GM12878 (cell line): ENCODE data around the gene NXN. TPM values are rescaled to one million over a fixed set of nuclear protein-coding genes. Genes with fewer than 3 reads are reported as not detected.

Experiments used
- ATAC-seq: fragments of 200-7000 bp; cut with Tn5 transposase; 3 replicates; pipeline ENCODE4 v1.9.1; 2020; ENCODE audit warnings: mild to moderate bottlenecking, moderate library complexity
- BruUV-seq: library from RNA; stranded (reverse); fragments of 400-500 nt; replicated peaks from 2 replicates; lab custom pipeline; 2021; lab: Mats Ljungman, UMichigan
- CTCF ChIA-PET: fragments of 300-600 bp; sonication (Branson Sonifier 250); formaldehyde crosslinking; extraction: SDS; loops from one replicate; lab custom pipeline; 2021; ENCODE audit warnings: inconsistent platforms; lab: Yijun Ruan, JAX
- POLR2A ChIA-PET: fragments of 350-600 bp; formaldehyde crosslinking; extraction: SDS; loops from one replicate; lab custom pipeline; 2021; ENCODE audit warnings: inconsistent platforms; lab: Charles Lee
- RAD21 ChIA-PET: fragments of 300-600 bp; sonication (Branson Sonifier 250); formaldehyde crosslinking; loops from one replicate; lab custom pipeline; 2023; ENCODE audit warnings: antibody characterized with exemption; ENCODE audit not compliant: unreplicated experiment; lab: Charles Lee
- SMC1A ChIA-PET: fragments of 300-600 bp; sonication (Branson Sonifier 250); formaldehyde crosslinking; loops from one replicate; lab custom pipeline; 2023; ENCODE audit not compliant: unreplicated experiment, uncharacterized antibody; lab: Charles Lee
- DNase-seq: peaks from one replicate; pipeline ENCODE4 v3.0.0-alpha.2; 2011; ENCODE audit warnings: low read depth, low spot score
- FAIRE-seq: peaks from 3 replicates; lab custom pipeline; 2011; peaks lifted over from hg19 to GRCh38; lab: Jason Lieb, UNC
- H2AFZ ChIP-seq: 2 replicates; pipeline ENCODE4 v1.6.0; 2011; ENCODE audit warnings: low read depth, low read length, control low read depth; ENCODE audit not compliant: control insufficient read depth
- H3K27ac ChIP-seq: 2 replicates; pipeline ENCODE4 v1.5.1; 2011; ENCODE audit warnings: control low read depth; ENCODE audit not compliant: control insufficient read depth, insufficient read depth
- H3K27me3 ChIP-seq, 2 experiments: replicated peaks in 1 of 2; 2 replicates each; pipeline versions ENCODE4 v1.6.0 to v1.6.1; 2011; ENCODE audit warnings: low read length in 1 of 2; ENCODE audit not compliant: control insufficient read depth in 2 of 2, insufficient read depth in 2 of 2
- H3K36me3 ChIP-seq, 2 experiments: 2 replicates each; pipeline ENCODE4 v1.5.1; 2011; ENCODE audit warnings: low read length in 1 of 2; ENCODE audit not compliant: control insufficient read depth in 2 of 2, insufficient read depth in 2 of 2
- H3K4me1 ChIP-seq: 2 replicates; pipeline ENCODE4 v1.6.1; 2011; ENCODE audit warnings: mild to moderate bottlenecking, low read length, moderate library complexity, mixed read lengths; ENCODE audit not compliant: control insufficient read depth, insufficient read depth
- H3K4me2 ChIP-seq: 2 replicates; pipeline ENCODE4 v1.6.0; 2011; ENCODE audit warnings: control low read depth; ENCODE audit not compliant: control insufficient read depth, insufficient read depth
- H3K4me3 ChIP-seq: fragments of 200-600 bp; sonication (generic); 2 replicates; pipeline ENCODE4 v1.5.1; 2016
- H3K79me2 ChIP-seq: 2 replicates; pipeline ENCODE4 v1.6.0; 2011; ENCODE audit warnings: low read length; ENCODE audit not compliant: control insufficient read depth, insufficient read depth
- H3K9ac ChIP-seq: 2 replicates; pipeline ENCODE4 v1.8.0; 2011; ENCODE audit warnings: low read length, control low read depth, mixed read lengths; ENCODE audit not compliant: control insufficient read depth, insufficient read depth
- H3K9me3 ChIP-seq: replicated peaks from 3 replicates; pipeline ENCODE4 v1.5.1; 2011; ENCODE audit warnings: mild to moderate bottlenecking, low read length; ENCODE audit not compliant: control insufficient read depth, insufficient read depth
- H4K20me1 ChIP-seq: 2 replicates; pipeline ENCODE4 v1.6.0; 2011; ENCODE audit not compliant: control insufficient read depth, insufficient read depth
- BCLAF1 ChIP-seq: fragments of 450-650 bp; IDR thresholded peaks from 2 replicates; pipeline ENCODE4 v1.6.1; 2017; ENCODE audit warnings: antibody characterized with exemption, mild to moderate bottlenecking, moderate library complexity
- CBX5 ChIP-seq: sonication (generic); IDR thresholded peaks from 2 replicates; pipeline ENCODE4 v1.6.1; 2016; ENCODE audit warnings: low read depth, moderate library complexity, mild to moderate bottlenecking, inconsistent platforms
- FOXK2 ChIP-seq: fragments of 450-650 bp; IDR thresholded peaks from 2 replicates; pipeline ENCODE4 v1.6.1; 2017; ENCODE audit warnings: mild to moderate bottlenecking, moderate library complexity
- PAX5 ChIP-seq: IDR thresholded peaks from 2 replicates; pipeline ENCODE4 v1.6.1; 2011; ENCODE audit warnings: low read depth, low read length, borderline replicate concordance
- RCOR1 ChIP-seq: conservative IDR thresholded peaks from 2 replicates; pipeline ENCODE4 v1.6.1; 2012; ENCODE audit warnings: low read depth, low read length, improper control_type of control experiment
- ZNF274 ChIP-seq: IDR thresholded peaks from one replicate; pipeline ENCODE4 v1.8.0; 2011; ENCODE audit not compliant: insufficient read length, insufficient read depth
- WGBS: methylation state at CpG from one replicate; pipeline ENCODE4 v1.1.6; 2016; ENCODE audit warnings: low lambda C conversion rate; ENCODE audit not compliant: insufficient replicate concordance, insufficient coverage; ENCODE audit errors: missing lambda C conversion rate; 5-methylcytosine and 5-hydroxymethylcytosine counted together
- in situ Hi-C: fragments of 300-500 bp; cut with MboI; formaldehyde crosslinking; loops from 9 replicates; pipeline ENCODE4 v1.14.3; 2018; ENCODE audit warnings: mixed read lengths
- intact Hi-C: fragments of 100-400 bp; cut with micrococcal nuclease; formaldehyde crosslinking; loops from one replicate; pipeline ENCODE4 v1.14.2; 2022; ENCODE audit not compliant: unreplicated experiment
- polyA plus RNA-seq, 11 experiments: library from polyadenylated mRNA; depleted of rRNA in 4 of 11; unstranded in 6 of 11; stranded (reverse) in 5 of 11; fragments of >200 nt; fragmentation: Nextera tagmentation in 4 of 11; fragmentation: Illumina TruSeq in 1 of 11; extraction: Ambion mirVana in 4 of 11; extraction: Trizol in 1 of 11; gene quantifications; 1 replicate in 1 of 11; 2 replicates in 10 of 11; pipeline versions ENCODE4 v1.2.1 to v1.2.3, GENCODE V29; 2011 to 2016; ENCODE audit warnings: inconsistent platforms in 2 of 11, missing spikeins in 2 of 11, low read depth in 1 of 11
- total RNA-seq, 4 experiments: library from RNA; depleted of rRNA in 3 of 4; stranded (reverse); fragments of >200 nt in 3 of 4; fragmentation: Illumina TruSeq in 1 of 4; extraction: Trizol in 1 of 4; gene quantifications; 2 replicates each; pipeline versions ENCODE4 v1.2.1 to v1.2.3, GENCODE V29; 2013 to 2021

The NXN gene
- total and polyA plus RNA-seq, 10 of the 15 experiments (the other 5 are each of a cell fraction or from before 2014, with no cell fraction given) = 0.04 to 1.2 (median 0.30) TPM

- no peak for TF ChIP-seq BCLAF1
- no peak for TF ChIP-seq ZNF274
- no peak for TF ChIP-seq RCOR1
- TF ChIP-seq FOXK2 = no peak
- TF ChIP-seq CBX5 = no peak
- TF ChIP-seq PAX5 = no peak
- Histone ChIP-seq H3K9me3 (no peaks in the 10 kb centered on the region), H3K4me3 (no peak overlapping the region), H3K36me3 (no peaks in the 10 kb centered on the region), H3K27ac (no peak overlapping the region), H3K4me2 (no peak overlapping the region), H4K20me1 (no peaks in the 10 kb centered on the region), H3K27me3 (no peaks in the 10 kb centered on the region), H3K4me1 (no peaks in the 10 kb centered on the region; the same call in 1 of the 2 replicates), H3K79me2 (no peaks in the 10 kb centered on the region), H3K9ac (no peak overlapping the region), H2AFZ (no peak overlapping the region)
- RAD21 ChIA-PET = no interaction called here
- DNase-seq = no peak
- BruUV-seq = no TSS peak
- in situ Hi-C loops = no loop called here
- SMC1A ChIA-PET = interaction anchor here (0.6 kb wide), 1 partner anchor 85 kb away, joined by 3 read pairs; no protein-coding TSS in a partner anchor
- WGBS = 72% methylated on average over 16 of the region's 17 CpGs
- CTCF ChIA-PET = no interaction called here
- POLR2A ChIA-PET = interaction anchor here (0.7 kb wide), 1 partner anchor 25 kb away, joined by 4 read pairs; no protein-coding TSS in a partner anchor
- intact Hi-C loops = no loop called here
- no peak for ATAC-seq
- no peak for FAIRE-seq
Observed at GRCh38 chr17:825216-825615, 154.4 kb downstream of the NXN start.
